CD4-positive, alpha-beta T cell treated with Interleukin-4 for 4 hours (primary cell): ENCODE measurements around the gene OR12D1.

Source experiments
- DNase-seq: peaks from one replicate; pipeline ENCODE4 v3.0.0-alpha.2; 2020

OR12D1 gene

GRCh38 chr6:29466241-29466640, 51.5 kb downstream of the OR12D1 start:
- no peak for DNase-seq
